HS-27A (cell line): ENCODE data around the gene SGTA.

Source experiments
- DNase-seq: peaks from one replicate; pipeline ENCODE4 v3.0.0-alpha.2; 2012; ENCODE audit warnings: low read depth, missing footprints

Gene SGTA

GRCh38 chr19:2771786-2772674, 11.0 kb downstream of the SGTA start:
- no peak for DNase-seq

- DNase-seq = no peak
These were observed 12.7 kb downstream of the SGTA start for GRCh38 chr19:2770055-2771013.

- DNase-seq = no peak
These were observed 13.9 kb downstream of the SGTA start for GRCh38 chr19:2769218-2769617.

GRCh38 chr19:2768365-2769132, 14.5 kb downstream of the SGTA start:
- DNase-seq = no peak

- DNase-seq = no peak
These were observed 15.4 kb downstream of the SGTA start for GRCh38 chr19:2767688-2768087.

- DNase-seq = no peak
These were observed 16.3 kb downstream of the SGTA start for GRCh38 chr19:2766594-2767372.

GRCh38 chr19:2765376-2765775, 17.7 kb downstream of the SGTA start:
- DNase-seq = no peak

- no peak for DNase-seq
These were observed 18.1 kb downstream of the SGTA start for GRCh38 chr19:2764945-2765344.

GRCh38 chr19:2763687-2764086, 19.4 kb downstream of the SGTA start:
- no peak for DNase-seq

- no peak for DNase-seq
These were observed 20.1 kb downstream of the SGTA start for GRCh38 chr19:2762783-2763496.

GRCh38 chr19:2761876-2762782, 20.9 kb downstream of the SGTA start:
- DNase-seq = no peak

GRCh38 chr19:2761309-2761677, 21.8 kb downstream of the SGTA start:
- DNase-seq = no peak

GRCh38 chr19:2759965-2760364, 23.1 kb downstream of the SGTA start:
- DNase-seq = no peak

GRCh38 chr19:2759362-2759761, 23.7 kb downstream of the SGTA start:
- DNase-seq = no peak

- DNase-seq = no peak
These were observed 24.3 kb downstream of the SGTA start for GRCh38 chr19:2758601-2759313.

- DNase-seq = no peak
These were observed 25.9 kb downstream of the SGTA start for GRCh38 chr19:2756921-2757881.

GRCh38 chr19:2756477-2756876, 26.6 kb downstream of the SGTA start:
- no peak for DNase-seq

GRCh38 chr19:2755811-2756210, 27.3 kb downstream of the SGTA start:
- no peak for DNase-seq
